Suprapubic skin (tissue), 4 donors: ENCODE data around the gene PDIA6. TPM values are rescaled to one million over a fixed set of nuclear protein-coding genes. Genes with fewer than 3 reads are reported as not detected.

Experiments used
- DNase-seq, 2 donors: peaks; one replicate each; pipeline ENCODE4 v3.0.0-alpha.2; 2019; ENCODE audit warnings: low spot score in 2 of 2
- H3K27ac ChIP-seq: fragments of 200-600 bp; sonication (generic); one replicate; pipeline ENCODE4 v1.5.1; 2019
- H3K27me3 ChIP-seq: fragments of 200-600 bp; sonication (generic); one replicate; pipeline ENCODE4 v1.5.1; 2019
- H3K36me3 ChIP-seq: fragments of 200-600 bp; sonication (generic); one replicate; pipeline ENCODE4 v1.5.1; 2019
- H3K4me1 ChIP-seq: fragments of 200-600 bp; sonication (generic); one replicate; pipeline ENCODE4 v1.5.1; 2019
- H3K4me3 ChIP-seq: fragments of 200-600 bp; sonication (generic); one replicate; pipeline ENCODE4 v1.5.1; 2019; ENCODE audit warnings: mild to moderate bottlenecking
- H3K9me3 ChIP-seq: fragments of 200-600 bp; sonication (generic); one replicate; pipeline ENCODE4 v1.5.1; 2019
- EP300 ChIP-seq: sonication (generic); formaldehyde crosslinking; IDR thresholded peaks from one replicate; pipeline ENCODE4 v1.6.1; 2017; ENCODE audit warnings: antibody characterized with exemption
- POLR2A ChIP-seq, 2 donors: fragments of 450-650 bp; IDR thresholded peaks; one replicate each; pipeline ENCODE4 v1.6.1; 2017; ENCODE audit warnings: antibody characterized with exemption in 2 of 2, mild to moderate bottlenecking in 2 of 2, moderate library complexity in 2 of 2
- POLR2AphosphoS5 ChIP-seq, 3 donors: sonication (generic); formaldehyde crosslinking; IDR thresholded peaks; one replicate each; pipeline ENCODE4 v1.6.1; 2017; ENCODE audit warnings: antibody characterized with exemption in 3 of 3
- WGBS: methylation state at CpG from one replicate; pipeline ENCODE4 v1.1.5; 2018; 5-methylcytosine and 5-hydroxymethylcytosine counted together
- total RNA-seq, 4 donors: library from RNA; depleted of rRNA; stranded (reverse); fragments of >200 nt; gene quantifications; one replicate each; pipeline ENCODE4 v1.1.0, GENCODE V29; 2016
- TF ChIP-seq, protein P1 (sequence below), 2 donors: fragments of 200-600 bp in 1 of 2; fragments of 450-650 bp in 1 of 2; sonication (generic) in 1 of 2; IDR thresholded peaks; one replicate each; pipeline ENCODE4 v1.5.1; 2016 to 2019; ENCODE audit warnings: antibody characterized with exemption in 2 of 2, mild to moderate bottlenecking in 1 of 2, moderate library complexity in 1 of 2

The PDIA6 gene
- total RNA-seq, 4 donors from 2014 or later, result 40.2 to 77.5 (median 63.1) TPM

DNA sequence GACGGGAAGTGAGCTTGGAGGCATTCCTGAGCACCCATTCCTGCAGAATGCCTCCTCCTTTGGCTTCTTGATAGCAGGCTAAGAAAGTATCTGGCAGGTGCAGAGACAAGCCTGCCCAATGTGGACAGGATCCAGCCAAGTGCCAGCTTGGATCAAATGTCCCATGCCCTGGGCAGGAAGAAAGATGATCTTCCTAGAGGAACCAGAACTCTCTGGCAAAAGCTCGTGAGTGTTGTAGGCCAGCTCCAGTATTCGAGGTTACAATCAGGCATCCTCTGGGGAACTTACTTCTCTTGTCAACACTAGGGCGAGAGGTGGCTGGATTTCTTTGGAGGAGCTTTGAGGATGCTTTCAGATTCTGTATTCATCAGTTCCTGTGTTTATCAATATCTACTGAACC is 29.9 kb upstream of the PDIA6 start:
- WGBS, result 95% methylated on average over 3 of the region's 4 CpGs
- peaks cover 33% of the 10 kb centered on the region for H3K27me3 ChIP-seq

DNA sequence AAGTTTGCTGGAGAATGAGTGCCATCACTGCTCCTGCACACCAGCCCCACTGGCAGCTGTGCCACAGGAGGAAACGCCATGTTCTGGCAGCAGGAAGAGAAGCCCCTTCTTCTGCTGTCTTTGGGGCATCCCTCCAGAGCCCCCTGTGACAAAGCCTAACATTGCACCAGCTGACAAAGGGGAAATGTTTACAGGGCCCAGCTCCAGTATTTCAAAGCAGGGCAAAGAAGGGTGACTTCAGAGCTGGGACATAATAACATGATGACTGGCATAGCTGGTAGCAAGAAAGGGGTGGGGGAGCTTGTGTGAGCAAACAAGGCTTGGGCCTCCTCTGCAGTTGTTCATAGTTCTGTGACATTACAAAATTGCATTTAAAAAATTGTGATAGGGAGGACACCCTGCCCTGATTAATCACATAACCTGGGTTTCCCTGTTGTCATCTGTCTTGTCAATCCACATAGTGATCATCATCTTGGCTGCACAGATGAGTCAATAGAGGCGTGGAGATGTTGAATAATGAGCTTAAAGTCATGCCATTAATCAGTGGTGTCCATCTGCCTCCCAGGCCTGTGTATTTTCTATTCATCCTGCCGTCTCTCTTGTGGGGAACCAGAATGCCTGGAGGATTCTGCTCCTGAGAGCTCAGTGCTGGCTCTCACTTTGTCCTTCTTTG is 29.1 kb upstream of the PDIA6 start:
- H3K4me1 ChIP-seq, result peaks cover 6% of the 10 kb centered on the region
- TF ChIP-seq, protein P1, sequence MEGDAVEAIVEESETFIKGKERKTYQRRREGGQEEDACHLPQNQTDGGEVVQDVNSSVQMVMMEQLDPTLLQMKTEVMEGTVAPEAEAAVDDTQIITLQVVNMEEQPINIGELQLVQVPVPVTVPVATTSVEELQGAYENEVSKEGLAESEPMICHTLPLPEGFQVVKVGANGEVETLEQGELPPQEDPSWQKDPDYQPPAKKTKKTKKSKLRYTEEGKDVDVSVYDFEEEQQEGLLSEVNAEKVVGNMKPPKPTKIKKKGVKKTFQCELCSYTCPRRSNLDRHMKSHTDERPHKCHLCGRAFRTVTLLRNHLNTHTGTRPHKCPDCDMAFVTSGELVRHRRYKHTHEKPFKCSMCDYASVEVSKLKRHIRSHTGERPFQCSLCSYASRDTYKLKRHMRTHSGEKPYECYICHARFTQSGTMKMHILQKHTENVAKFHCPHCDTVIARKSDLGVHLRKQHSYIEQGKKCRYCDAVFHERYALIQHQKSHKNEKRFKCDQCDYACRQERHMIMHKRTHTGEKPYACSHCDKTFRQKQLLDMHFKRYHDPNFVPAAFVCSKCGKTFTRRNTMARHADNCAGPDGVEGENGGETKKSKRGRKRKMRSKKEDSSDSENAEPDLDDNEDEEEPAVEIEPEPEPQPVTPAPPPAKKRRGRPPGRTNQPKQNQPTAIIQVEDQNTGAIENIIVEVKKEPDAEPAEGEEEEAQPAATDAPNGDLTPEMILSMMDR (IDR thresholded peaks at IDR 0.05), result no peak
- TF ChIP-seq POLR2AphosphoS5 (IDR thresholded peaks at IDR 0.05) (no peak), EP300 (no peak), POLR2A (IDR thresholded peaks at IDR 0.05) (no peak)
- no peak overlapping the region for H3K27ac ChIP-seq
- no peak overlapping the region for H3K4me3 ChIP-seq
- peaks cover 10% of the 10 kb centered on the region for H3K9me3 ChIP-seq
- no peaks in the 10 kb centered on the region for H3K36me3 ChIP-seq
- peaks cover 37% of the 10 kb centered on the region for H3K27me3 ChIP-seq
- no peak for DNase-seq
- 47% methylated on average over 3 of the region's 3 CpGs for WGBS

More for the DNA sequence above, 29.9 kb upstream of the PDIA6 start:
- Histone ChIP-seq H3K4me1 (peaks cover 6% of the 10 kb centered on the region), H3K9me3 (peaks cover 10% of the 10 kb centered on the region), H3K27ac (no peak overlapping the region), H3K36me3 (no peaks in the 10 kb centered on the region), H3K4me3 (no peak overlapping the region)
- no peak for TF ChIP-seq POLR2A (IDR thresholded peaks at IDR 0.05)
- no peak for TF ChIP-seq EP300
- TF ChIP-seq, protein P1 (IDR thresholded peaks at IDR 0.05), result no peak
- no peak for TF ChIP-seq POLR2AphosphoS5 (IDR thresholded peaks at IDR 0.05)
- DNase-seq, result no peak

DNA sequence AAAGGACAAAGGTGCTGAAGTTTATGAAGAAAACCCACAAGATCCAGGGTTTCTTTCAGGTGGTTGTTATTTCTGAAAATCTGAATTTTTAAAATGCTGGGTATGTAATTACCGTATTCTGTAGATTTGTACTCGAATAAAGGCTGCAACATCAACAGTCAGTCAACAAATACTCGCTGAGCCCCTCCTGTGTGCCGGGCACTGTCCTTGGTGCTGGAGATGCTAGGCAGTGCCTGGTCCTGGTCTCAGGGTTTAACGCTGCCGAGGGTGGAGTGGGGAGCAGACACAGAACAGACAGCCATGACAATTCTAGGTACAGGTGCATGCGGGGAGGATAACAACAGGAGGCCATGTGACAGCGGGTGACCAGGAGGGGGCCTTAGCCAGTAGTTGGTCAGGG is 27.2 kb upstream of the PDIA6 start:
- Histone ChIP-seq H3K27me3 (peaks cover 30% of the 10 kb centered on the region), H3K4me3 (no peak overlapping the region), H3K9me3 (peaks cover 10% of the 10 kb centered on the region), H3K36me3 (no peaks in the 10 kb centered on the region), H3K4me1 (peaks cover 6% of the 10 kb centered on the region), H3K27ac (no peak overlapping the region)
- DNase-seq, result no peak
- WGBS, result 40% methylated on average over 8 of the region's 8 CpGs
- TF ChIP-seq POLR2AphosphoS5 (IDR thresholded peaks at IDR 0.05), result no peak
- TF ChIP-seq EP300, result no peak
- TF ChIP-seq, protein P1 (IDR thresholded peaks at IDR 0.05), result no peak
- TF ChIP-seq POLR2A (IDR thresholded peaks at IDR 0.05), result no peak

DNA sequence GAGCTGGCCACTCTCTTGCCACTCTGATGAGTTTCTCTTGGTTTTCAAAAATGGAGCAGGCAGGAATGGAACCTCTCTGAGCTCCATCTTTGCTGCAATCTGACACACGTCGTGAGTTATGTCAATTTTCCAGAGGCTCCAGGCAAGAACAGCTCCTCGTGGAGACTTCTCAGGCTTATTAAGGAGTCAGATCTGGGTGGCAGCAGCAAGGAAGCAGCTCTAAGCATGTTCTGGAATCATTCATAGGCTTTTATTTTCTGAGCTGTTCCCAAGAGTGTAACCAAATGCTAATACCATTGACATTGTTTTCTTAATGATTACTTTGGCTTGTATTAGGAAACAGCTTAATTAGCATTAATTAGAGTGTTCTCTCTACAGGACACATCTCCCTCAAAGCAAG is 26.1 kb upstream of the PDIA6 start:
- DNase-seq, result no peak
- Histone ChIP-seq H3K27ac (no peak overlapping the region), H3K27me3 (peaks cover 25% of the 10 kb centered on the region), H3K36me3 (no peaks in the 10 kb centered on the region), H3K9me3 (peaks cover 10% of the 10 kb centered on the region), H3K4me3 (no peak overlapping the region), H3K4me1 (peaks cover under 1% of the 10 kb centered on the region)
- TF ChIP-seq POLR2A (IDR thresholded peaks at IDR 0.05) (no peak), EP300 (no peak), POLR2AphosphoS5 (IDR thresholded peaks at IDR 0.05) (no peak)
- TF ChIP-seq, protein P1 (IDR thresholded peaks at IDR 0.05), result no peak
- 19% methylated on average over 3 of the region's 3 CpGs for WGBS

DNA sequence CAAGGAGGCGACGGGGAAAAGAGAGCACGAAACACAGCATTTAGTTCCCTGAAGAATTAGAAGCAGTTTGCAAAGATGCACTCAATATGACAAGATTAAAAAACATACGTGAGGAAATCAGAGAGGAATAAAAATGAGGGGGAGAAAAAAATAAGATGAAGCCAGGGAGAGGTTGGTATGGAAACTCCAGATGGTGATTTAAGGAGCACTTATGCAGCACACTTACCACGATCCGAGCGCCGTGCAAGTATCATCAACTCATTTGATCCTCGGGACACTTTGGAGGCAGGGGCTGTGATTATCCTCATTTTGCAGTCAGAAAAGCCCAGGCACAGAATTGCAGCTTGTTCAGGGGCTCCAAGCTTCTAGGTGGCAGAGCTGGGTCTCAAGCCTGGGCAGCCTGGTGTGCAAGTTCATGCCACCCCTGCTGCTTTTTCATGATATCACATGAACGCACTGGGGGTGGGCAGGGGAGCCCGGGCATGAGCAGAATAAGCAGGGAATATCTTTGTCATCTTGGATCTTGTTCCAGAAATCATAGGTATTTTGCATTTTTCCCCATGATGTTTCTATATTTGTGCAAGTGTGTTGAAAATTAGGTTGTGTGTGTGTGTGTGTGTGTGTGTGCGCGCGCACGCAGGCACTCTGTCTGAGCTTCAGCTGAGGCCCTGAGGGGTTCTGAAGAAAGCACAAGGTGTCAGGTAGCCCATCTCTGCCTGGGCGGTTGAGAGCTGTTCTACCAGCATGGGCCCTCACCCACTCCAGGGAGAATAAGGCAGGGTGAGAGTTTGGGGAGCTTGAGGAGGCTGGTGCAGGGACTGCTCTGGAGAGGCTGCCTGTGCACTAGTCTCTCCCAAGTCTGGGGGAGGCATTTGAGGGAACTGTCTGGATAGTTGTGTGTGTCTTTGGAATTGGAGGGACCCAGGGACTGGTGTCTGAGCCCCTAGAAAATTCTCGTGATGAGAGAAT is 25.0 kb upstream of the PDIA6 start:
- peaks cover 34% of the 10 kb centered on the region for H3K27me3 ChIP-seq
- no peaks in the 10 kb centered on the region for H3K36me3 ChIP-seq
- H3K4me3 ChIP-seq, result no peak overlapping the region
- H3K27ac ChIP-seq, result no peak overlapping the region
- peaks cover 3% of the 10 kb centered on the region for H3K4me1 ChIP-seq
- H3K9me3 ChIP-seq, result peaks cover 10% of the 10 kb centered on the region
- WGBS, result 63% methylated on average over 17 of the region's 17 CpGs
- no peak for DNase-seq
- TF ChIP-seq, protein P1 (IDR thresholded peaks at IDR 0.05), result no peak
- no peak for TF ChIP-seq EP300
- no peak for TF ChIP-seq POLR2A (IDR thresholded peaks at IDR 0.05)
- no peak for TF ChIP-seq POLR2AphosphoS5 (IDR thresholded peaks at IDR 0.05)
